ENCODE measurements around the gene USP46.

DNA sequence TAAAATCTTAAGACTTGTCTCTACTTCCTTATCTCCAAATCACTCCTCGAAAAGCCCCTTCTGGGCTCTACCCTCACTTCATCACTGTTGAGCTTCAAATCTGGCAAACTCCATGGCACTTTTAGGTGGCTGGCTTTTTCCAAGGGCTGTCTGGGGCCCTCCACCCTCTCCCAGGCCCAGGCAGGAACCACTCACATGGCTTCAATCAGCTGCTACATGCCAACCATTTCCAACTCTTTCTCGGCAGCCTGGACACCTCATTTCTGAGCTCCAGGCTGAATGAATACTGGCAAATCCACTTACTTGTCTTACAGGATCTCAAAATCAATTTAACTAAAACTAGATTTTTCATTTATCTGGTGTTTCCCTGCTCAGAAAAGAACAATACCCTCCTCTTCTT lies 22.0 kb downstream of the USP46 start:
- TF ChIP-seq, protein P1, sequence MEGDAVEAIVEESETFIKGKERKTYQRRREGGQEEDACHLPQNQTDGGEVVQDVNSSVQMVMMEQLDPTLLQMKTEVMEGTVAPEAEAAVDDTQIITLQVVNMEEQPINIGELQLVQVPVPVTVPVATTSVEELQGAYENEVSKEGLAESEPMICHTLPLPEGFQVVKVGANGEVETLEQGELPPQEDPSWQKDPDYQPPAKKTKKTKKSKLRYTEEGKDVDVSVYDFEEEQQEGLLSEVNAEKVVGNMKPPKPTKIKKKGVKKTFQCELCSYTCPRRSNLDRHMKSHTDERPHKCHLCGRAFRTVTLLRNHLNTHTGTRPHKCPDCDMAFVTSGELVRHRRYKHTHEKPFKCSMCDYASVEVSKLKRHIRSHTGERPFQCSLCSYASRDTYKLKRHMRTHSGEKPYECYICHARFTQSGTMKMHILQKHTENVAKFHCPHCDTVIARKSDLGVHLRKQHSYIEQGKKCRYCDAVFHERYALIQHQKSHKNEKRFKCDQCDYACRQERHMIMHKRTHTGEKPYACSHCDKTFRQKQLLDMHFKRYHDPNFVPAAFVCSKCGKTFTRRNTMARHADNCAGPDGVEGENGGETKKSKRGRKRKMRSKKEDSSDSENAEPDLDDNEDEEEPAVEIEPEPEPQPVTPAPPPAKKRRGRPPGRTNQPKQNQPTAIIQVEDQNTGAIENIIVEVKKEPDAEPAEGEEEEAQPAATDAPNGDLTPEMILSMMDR (IDR thresholded peaks at IDR 0.05; ENCODE audit: poor library complexity): no peak
- no peak for TF ChIP-seq EZH2 (IDR thresholded peaks at IDR 0.05; ENCODE audit: borderline replicate concordance)

Data from hepatocyte (in vitro differentiated cells).